Urothelium cell line (cell line): ENCODE measurements around the gene CUEDC1.
A peak's percentile ranks its signal among the peaks of the same experiment; 100 is the strongest.
"Not testable (repeated sequence)": the region's sequence is repeated elsewhere in the genome, so short reads cannot be mapped to it uniquely, and the experiment has no call there.

Experiments used
- DNase-seq: peaks from one replicate; pipeline ENCODE4 v3.0.0; 2011; ENCODE audit warnings: low spot score, mixed read lengths
- FAIRE-seq: peaks from 2 replicates; lab custom pipeline; 2011; peaks lifted over from hg19 to GRCh38; lab: Jason Lieb, UNC

The CUEDC1 gene

DNA sequence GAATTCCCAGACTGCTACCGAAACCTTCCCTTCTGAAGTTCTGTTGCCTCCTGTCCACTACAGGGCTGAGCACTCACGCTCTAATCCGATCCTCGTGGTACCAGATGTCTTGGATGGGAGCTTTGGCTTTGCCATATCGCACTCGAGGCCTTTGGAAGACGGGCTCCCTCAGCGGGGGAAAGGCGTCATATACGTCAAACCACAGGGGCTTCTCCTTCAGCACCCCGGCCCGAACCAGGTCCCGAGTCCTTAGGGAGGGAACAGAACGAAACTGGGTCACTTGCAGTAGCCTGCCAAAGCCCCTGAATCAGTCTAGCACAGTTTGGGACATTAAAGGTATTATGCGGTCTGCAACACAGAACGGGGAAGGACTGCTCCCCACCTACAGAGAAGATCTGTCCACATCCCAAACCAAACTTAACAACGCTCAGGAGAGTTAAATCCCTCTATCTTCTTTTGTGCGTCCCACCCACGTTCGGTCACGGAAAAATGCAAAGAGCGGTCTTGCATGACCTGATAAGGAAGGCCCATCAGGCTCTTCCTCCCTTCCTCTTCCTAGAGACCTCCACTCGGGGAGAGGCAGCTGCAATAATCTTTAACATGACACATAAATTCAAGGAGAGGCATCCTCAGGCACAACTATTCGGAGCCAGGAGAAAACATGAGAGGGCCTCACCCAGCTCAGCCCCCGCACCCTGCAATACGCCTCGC, 105.9 kb downstream of the CUEDC1 start:
- FAIRE-seq (no peak), DNase-seq (no peak)

DNA sequence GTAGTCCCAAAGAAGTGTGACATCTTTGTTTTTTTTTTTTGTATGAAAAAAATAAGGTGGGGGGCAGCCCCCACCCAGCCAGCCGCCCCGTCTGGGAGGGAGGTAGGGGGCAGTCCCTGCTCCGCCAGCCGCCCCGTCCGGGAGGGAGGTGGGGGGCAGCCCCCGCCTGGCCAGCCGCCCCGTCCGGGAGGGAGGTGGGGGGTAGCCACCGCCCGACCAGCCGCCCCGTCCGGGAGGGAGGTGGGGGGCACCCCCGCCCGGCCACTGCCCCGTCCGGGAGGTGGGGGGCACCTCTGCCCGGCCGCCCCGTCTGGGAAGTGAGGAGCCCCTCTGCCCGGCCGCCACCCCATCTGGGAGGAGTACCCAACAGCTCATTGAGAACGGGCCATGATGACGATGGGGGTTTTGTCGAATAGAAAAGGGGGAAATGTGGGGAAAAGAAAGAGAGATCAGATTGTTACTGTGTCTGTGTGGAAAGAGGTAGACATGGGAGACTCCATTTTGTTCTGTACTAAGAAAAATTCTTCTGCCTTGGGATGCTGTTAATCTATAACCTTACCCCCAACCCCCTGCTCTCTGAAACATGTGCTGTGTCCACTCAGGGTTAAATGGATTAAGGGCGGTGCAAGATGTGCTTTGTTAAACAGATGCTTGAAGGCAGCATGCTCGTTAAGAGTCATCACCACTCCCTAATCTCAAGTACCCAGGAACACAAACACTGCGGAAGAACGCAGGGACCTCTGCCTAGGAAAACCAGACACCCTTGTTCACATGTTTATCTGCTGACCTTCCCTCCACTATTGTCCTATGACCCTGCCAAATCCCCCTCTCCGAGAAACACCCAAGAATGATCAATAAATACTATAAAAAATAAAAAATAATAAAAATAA, 108.9 kb downstream of the CUEDC1 start:
- FAIRE-seq, DNase-seq: not testable (repeated sequence)

DNA sequence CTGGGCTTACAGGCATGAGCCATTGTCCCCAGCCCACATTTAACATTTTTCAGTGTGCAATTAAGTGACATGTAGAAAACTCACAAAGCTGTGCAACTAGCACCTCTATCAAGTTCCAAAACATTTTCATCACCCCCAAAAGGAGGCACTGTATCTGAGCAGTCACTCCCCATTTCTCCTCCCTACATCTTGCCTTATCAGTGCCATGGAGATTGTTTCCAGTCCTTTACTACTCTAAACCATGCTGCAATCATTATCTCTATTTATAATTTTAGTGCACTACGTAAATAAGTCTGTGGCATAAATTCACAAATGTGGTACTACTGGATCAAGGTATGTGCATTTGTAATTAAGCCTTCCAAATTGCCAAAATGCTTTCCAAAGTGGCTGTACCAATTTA, 112.9 kb downstream of the CUEDC1 start:
- FAIRE-seq, result no peak
- no peak for DNase-seq

DNA sequence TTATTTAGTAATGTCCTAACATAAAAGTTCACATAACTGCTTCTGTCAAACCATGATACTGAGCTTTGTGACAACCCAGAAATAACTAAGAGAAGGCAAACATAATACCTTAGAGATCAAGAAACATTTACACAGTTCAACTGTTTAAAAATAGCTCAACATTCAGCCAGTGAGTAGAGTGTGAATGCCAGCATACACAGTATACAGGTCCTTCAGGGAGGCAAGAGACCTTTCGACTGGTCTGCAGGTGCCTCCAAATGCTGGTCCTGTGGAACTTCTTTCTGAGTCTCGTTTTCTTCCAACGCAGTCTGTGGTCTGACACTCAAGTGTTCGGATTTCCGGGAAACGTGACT, 115.7 kb downstream of the CUEDC1 start:
- DNase-seq (no peak), FAIRE-seq (no peak)

DNA sequence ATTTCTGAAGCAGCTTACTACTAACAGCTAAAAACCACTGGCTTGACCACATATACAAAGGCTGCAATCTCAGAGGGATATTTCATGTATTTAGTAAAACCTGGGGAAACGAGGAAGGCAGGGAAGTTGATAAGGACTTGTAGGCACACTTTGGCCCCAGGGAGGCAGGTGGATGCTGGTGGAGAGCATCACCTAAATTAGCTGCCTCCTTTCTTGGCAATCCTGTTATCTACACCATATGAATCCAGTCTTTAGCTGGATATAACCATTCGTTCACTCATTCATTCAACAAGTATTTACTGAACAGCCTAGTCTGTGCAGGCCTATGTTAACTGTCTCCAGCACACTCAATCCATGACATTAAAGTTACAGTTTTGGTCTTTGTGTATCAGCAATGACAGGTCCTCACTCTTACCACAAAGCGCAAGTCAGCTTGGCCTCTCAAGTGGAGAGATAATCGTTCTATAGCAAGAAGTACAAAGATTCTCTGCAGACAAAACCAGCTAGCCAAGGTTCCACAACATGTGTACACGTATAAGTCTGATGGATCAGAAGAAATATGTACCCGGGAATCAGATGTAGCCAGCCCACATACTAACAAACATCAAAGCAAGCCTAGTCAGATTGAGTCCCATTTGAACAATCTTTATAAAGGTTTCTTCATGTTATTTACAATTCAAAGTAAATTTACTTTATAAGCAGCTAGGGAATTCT, 116.2 kb downstream of the CUEDC1 start:
- DNase-seq, result no peak
- FAIRE-seq, result peak; percentile 30

DNA sequence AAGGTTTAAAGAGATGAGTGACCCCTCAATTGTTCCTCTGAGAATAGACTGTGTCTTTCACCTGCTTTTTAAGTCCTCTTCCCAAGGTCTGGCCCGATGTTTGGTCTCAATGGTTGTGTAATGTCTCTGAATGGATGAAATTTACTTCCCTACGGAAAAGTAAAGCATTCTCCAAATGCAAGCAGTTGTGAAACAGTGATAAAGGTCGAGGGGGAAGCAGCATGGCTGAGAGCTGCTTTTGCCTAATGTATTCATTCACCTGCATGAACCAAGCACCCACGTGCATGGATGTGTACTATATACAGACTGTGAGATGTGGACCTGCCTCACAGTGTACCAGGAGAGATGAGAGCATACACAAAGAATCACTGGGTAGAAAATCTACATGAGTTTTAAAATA, 116.8 kb downstream of the CUEDC1 start:
- no peak for DNase-seq
- no peak for FAIRE-seq

DNA sequence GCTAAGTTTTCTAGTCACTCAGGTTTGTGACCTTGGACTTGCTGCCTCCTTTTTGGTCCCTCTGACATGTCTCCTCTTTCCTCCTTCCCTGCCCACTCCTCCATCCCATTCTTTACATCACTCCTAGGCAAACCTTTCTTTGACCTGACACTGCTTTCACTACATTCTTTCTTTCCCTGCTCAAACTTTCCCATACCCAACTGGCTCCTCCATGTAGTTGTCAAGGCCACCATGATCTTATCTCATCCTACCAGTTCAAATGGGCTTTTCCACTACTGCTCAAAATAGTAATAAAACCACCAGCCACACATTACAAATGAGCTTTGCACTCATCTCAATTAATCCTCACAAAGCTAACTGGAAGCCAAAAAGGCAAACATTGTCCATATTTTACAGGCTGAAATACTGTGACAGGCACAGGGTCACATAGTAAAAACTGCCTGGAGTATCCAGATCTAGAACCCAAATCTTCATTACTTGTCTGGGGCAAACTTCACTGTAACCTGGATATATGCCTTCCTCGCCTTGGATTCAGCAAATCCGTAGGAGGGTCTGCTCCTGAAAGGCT, 119.8 kb downstream of the CUEDC1 start:
- DNase-seq (no peak), FAIRE-seq (no peak)

DNA sequence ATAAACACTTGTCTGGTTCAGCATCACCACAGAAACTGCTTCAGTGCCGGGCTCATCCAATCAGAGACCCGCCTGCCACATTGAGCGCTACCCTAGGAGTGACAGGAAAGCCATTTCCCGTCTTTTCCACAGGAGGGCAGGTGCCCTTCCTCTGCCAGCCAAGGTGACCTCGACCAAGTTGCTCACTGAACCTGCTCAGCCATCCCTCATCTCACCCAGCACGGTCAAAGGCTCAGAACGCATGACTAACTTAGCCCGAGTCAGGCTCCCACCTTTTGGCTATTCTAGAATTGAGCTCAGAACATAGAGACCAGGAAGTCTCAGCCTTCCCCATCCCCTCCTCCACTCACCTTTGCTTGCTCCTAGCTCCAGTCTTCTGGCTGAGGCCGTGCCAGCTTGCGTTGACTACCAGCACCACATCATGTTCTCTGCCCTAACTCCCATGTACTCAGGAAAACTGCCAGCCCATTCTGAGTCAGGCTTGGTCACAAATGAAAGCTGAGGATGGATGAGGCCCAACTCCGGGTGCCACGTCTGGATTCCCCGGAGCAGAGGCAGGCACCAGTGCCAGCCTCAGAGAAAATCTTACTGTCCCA, 121.0 kb downstream of the CUEDC1 start:
- DNase-seq, result no peak
- FAIRE-seq, result peak; percentile 69

DNA sequence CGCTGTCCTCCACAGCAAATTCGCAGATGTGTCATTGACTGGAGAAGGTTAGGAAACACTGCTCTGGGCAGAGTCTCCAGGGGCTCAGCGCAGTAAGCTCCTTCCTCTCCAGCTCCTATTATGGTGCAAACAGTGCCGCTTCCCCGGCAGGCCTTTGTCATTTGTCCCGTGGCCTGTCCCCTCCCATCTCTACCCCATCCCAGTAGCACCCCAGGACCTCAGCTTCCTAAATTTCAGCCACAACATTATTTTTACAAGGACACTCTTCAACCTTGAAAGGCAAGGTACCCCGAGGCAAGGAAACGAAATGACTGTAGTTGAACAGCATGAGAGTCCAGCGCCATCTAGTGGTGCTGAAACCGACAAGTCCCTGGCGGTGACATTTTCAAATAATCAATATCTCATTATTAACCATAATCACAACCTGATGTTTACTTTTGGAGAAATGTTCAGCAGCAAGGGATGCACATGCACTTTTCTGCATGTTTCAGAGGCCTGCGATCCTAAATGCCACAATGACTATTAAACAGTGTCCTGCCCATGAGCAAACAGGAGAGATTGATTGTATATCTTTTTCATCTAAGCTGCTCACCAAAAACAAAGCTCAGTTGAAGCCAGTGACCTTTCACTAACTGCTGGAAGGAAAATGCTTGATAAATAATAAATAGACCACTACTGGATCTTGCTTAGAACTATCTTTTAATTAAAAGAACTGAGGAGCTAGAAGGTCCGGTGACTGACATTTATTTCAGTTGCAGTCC, 121.9 kb downstream of the CUEDC1 start:
- peak; percentile 72 for DNase-seq
- FAIRE-seq, result peak; percentile 35

DNA sequence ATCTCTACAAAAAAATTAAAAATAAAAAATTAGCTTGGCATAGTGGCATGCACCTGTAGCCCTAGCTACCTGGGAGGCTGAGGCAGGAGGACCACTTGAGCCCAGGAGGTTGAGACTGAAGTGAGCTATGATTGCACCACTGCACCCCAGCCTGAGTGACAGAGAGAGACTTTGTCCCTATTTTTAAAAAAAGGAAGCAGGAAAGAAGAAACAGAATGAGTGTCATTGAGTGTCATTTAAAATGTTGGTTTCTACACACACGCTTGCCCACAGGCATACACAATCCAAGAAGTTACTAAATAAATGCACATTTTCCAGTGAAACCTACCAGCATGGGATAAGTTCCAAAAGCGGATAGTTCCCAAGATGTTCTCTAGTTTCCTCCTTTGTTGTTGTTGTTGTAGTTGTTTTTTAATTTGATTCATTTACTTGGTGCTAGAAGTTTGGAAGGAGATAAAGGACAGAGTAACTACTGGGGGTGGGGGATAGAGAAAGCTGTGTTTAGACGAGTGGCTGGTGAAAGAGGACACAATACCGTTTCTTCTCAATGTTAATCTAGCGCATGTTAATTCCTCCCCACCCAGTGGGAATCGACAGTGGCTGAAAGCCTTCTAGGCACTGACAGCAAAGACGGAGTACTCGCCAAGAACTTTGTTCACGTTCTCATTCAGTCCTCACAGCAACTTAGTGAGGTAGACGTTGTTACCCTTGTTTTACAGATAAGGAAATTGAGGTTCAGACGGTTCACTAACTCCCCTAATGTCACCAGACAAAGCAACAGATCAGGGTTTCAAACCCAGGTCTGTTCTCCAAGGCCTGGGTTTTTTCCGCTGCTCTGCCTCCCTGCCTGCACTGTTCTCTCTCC, 122.7 kb downstream of the CUEDC1 start:
- FAIRE-seq (peak; percentile 52), DNase-seq (no peak)

DNA sequence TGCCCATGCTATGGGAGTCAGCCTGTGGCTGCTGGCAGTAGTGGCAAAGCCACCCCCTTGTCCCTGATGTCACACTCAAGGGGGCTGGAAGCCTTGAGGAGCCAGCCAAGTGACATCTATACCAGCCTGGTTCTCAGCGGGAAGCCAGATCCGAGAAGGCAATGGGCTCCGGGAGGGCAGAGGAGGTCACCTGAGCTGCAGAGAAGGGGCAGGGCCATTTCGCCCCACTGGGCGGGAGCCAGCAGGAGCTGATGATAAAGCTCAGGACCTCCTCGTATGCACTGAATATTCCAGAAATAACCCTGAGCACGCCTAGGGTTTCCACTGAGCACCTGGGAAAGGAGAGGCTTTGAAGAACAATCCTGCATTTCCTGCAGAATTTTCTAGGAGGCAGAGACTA, 124.3 kb downstream of the CUEDC1 start:
- DNase-seq, result no peak
- no peak for FAIRE-seq

DNA sequence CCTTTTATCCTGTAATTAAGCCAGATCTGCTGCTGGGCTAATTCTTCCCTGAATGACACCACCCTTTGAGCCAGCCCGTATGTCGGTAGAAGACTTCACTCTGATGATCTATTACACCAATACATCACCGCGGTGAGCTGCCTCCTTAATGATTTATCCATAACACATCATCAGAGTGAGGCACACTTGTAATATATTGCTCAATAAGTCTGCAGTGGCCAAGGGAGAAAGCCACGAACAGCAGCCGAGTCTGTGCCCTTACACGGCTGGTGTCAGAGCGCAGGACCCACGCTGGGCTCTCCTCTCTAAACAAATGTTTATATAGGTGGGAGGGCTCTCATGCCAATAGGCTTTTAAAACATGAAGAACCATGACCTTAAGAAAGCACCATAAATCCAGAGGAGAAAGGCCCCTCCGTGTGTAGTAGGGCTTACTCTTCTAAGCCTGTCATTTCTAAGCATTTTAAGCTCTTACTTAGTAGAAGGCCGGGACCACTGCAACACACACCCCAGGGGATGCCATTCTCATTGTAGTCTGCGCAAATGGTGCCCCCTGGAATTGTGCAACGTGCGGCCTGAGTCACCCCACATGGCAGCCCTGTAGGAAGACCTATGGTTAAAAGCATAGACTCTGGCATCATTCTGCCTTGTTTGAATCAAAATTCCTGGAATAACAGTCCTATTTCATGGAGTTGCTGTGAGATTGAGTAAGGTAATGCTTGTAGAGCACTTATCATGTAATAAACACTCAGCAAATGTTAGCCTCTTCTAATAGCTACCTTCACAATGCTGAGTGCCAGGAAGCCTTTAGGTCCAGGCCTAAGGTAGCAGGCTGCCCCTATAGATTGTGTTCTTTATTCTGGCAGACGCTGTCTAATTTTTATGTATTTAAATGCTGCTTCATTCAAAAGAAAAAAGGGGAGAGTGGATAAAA, 131.5 kb downstream of the CUEDC1 start:
- DNase-seq, result no peak
- peak; percentile 23 for FAIRE-seq

DNA sequence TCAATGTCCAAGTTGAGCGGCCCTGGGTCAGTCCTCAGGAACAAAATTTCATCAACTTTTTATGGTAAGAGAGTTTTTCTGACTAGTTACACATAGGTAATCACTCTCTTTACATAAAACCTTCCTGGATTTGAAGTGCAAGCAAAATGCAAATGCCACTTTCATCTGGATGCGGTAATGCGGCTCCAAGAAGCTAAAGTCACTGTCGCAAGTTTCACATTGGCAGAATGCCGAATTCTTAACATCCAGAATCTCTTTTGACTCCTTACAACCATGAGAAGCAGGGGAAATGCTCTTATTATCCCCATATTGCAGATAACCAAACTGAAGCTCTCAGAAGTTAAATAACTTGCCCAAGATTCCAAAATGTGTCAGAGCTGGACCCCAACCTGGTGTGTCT, 135.3 kb downstream of the CUEDC1 start:
- DNase-seq (no peak), FAIRE-seq (no peak)

DNA sequence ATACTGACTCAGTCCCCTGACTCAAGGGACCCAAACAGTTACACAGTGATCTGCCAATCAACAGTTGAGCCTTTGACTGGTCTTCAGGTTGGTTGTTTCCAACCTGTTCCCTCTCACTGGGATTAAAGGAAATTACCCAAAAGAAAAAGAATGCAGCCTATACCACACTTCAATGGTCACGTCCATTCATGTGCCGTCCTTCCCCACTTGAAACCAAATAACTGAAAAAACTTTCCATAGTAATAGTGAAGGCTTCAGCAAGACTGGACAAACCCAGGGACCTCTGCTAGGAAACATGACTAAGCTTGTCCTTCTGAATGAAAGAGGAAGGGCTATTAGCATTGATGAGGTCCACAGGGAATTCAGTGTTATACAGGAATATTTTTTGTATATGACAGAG, 135.9 kb downstream of the CUEDC1 start:
- DNase-seq (no peak), FAIRE-seq (no peak)

DNA sequence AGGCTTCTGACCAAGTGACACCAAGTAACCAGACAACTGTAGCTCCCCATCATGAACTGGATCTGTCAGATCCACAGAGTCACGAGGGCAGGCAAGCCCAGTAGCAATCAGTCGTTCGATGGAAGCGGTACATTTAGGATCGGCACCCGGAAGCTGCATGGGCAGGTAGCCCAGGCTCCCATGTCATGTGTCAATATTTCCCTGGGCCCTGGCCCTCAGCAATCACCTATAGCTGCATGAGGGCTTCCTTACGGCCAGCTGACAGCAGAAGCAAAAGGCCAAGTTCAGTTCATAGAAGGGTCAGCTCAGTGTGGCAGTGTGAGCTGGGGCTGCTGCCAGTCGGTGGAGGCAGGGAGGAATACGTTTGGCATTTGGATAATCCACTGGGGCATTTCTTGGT, 137.1 kb downstream of the CUEDC1 start:
- DNase-seq, result no peak

DNA sequence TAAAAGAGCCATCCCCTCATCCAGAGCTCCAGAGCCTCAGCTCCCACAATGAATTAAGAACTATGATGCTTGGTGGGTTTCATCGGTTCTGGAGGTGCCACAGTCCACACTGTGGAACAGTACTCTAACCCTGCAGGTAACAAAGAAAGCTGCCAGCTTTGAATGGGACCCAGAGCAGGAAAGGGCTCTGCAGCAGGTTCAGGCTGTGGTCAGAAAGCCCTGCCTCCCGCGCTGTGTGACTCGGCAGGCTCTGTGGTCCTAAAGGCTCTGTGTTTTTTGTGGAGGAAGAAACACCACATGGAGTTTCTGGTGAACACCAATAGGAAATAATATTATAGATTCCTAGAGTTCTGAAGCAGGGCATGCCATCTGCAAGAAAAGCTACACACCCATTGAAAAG, 137.9 kb downstream of the CUEDC1 start:
- FAIRE-seq (no peak), DNase-seq (no peak)

More for the DNA sequence above, 137.1 kb downstream of the CUEDC1 start:
- FAIRE-seq, result no peak

DNA sequence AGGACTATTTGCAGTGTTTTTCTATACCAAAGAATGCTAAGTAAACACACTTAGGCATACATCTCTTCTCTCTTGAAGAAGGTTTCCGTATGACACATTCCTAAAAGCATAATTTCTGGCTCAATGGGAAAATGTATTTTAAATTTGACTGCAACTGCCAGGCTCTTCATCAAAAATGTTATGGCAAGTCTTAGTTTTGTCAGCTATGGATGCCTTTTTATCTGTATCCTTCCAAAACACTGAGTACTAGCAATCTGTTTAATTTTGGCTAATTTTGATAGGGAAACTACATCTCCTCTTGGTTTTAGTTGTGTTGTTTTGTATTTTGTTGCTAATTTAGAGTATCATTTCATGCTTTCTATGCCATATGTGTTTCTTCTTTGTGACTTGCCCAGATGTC, 140.8 kb downstream of the CUEDC1 start:
- FAIRE-seq (peak; percentile 44), DNase-seq (no peak)

DNA sequence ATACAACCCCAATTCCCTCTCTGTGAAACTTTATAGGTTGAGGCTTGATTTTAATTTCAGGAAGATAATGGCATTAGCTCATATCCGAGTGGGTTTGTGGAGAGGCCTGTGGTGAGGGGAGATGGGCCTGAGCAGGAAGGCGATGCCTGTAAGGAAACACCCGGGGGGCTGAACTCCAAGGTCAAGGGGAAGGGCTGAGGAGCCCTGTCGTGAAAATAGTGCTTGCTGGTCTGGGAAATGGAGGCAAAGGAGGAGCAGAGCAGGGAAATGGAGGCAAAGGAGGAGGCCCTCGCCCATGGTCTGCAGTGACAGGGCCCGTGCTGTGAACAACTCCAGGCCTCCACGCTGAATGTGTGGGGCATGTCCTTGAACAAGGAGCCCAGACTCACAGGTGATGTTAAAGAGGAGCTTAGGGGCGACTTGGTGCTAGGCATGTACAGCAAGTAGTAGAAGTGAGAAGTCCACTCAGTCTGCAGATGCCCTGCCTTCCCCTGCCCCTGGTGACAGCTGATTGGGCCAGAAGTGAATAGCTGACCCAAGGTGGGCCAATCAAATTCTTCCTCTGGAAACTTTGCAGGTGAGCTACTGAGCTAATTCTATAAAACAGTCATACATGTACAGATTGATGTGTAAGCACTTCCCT, 143.5 kb downstream of the CUEDC1 start:
- no peak for FAIRE-seq
- no peak for DNase-seq
